Ectodermal cell (in vitro differentiated cells): Measurements from ENCODE around the gene TADA3.

Source experiments
- H3K27ac ChIP-seq: 2 replicates; pipeline ENCODE4 v1.7.0; 2013; ENCODE audit warnings: mild to moderate bottlenecking, low read depth, low read length; ENCODE audit not compliant: insufficient read depth, poor library complexity, severe bottlenecking
- H3K27me3 ChIP-seq: 2 replicates; pipeline ENCODE4 v1.7.0; 2013; ENCODE audit warnings: mild to moderate bottlenecking, low read length; ENCODE audit not compliant: insufficient read depth, control insufficient read depth, poor library complexity, severe bottlenecking
- H3K36me3 ChIP-seq: one replicate; pipeline ENCODE4 v1.7.0; 2013; ENCODE audit warnings: low read length; ENCODE audit not compliant: control insufficient read depth, insufficient read depth
- H3K4me1 ChIP-seq: one replicate; pipeline ENCODE4 v1.7.0; 2013; ENCODE audit warnings: low read length; ENCODE audit not compliant: control insufficient read depth, insufficient read depth
- H3K4me3 ChIP-seq: 2 replicates; pipeline ENCODE4 v1.7.0; 2013; ENCODE audit warnings: low read depth, low read length, control low read depth; ENCODE audit not compliant: insufficient read depth
- H3K9me3 ChIP-seq: 2 replicates; pipeline ENCODE4 v1.7.0; 2013; ENCODE audit warnings: mild to moderate bottlenecking, low read length, moderate library complexity; ENCODE audit not compliant: control insufficient read depth
- WGBS, 2 experiments: methylation state at CpG; one replicate each; pipeline ENCODE4 v1.1.7; 2013; ENCODE audit warnings: missing lambda C conversion rate in 2 of 2; 5-methylcytosine and 5-hydroxymethylcytosine counted together

Gene TADA3

DNA sequence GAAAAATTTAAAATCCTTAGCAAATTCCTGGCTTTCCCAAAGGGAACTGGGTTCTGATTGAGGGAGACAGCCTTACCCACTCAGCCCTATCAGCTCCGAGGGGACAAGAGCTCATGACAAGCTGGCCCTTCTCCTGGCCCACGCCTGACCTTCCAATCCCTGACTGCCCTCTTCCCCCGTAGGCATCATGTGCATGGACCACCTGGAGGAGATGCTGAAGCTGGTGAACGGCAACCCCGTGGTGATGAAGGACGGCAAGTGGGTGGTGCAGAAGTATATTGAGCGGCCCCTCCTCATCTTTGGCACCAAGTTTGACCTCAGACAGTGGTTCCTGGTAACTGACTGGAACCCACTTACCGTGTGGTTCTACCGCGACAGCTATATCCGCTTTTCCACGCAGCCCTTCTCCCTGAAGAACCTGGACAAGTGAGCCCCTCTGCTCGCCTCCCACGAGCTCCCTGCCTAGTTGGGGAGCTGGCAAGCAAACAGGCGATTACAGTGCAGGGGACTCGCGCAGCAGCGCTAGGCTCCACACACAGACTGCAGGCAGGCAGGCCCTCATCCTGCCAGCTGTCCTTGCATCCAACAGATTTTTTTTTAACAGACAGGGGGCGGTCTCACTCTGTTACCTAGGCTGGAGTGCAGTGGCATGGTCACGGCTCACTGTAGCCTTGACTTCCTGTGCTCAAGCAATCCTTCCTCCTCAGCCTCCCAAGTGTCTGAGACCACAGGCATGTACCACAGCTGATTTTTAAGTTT, 34.7 kb upstream of the TADA3 start:
- WGBS, 2 experiments: 81 to 84% methylated on average over 20 of the region's 20 CpGs
- Histone ChIP-seq H3K27me3 (no peaks in the 10 kb centered on the region), H3K4me3 (no peak overlapping the region), H3K9me3 (no peaks in the 10 kb centered on the region), H3K4me1 (no peaks in the 10 kb centered on the region), H3K36me3 (no peaks in the 10 kb centered on the region), H3K27ac (no peak overlapping the region)

DNA sequence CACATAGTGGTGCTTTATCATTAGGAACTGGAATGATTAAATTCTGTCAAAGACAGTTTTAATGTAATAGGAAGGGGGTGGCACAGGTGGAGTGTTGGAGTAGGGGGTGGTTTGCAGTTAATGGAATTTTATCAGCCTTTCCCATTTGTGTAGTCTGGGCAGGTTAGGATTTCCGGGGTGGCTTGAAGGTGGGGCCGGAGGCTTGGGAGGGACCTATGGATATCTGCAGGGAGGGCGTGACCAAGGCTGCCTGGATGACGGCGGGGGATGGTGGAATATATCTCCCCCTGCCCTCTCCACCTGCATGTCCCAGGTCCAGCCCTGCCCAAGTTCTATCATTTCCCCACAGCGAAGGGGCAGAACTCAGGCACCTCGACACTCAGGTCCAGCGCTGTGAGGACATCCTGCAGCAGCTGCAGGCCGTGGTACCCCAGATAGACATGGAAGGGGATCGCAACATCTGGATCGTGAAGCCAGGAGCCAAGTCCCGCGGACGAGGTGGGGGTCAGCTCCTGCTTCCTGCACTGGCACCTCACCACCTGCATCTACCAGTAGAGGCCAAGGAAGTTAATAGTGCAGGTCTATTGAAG, 33.3 kb upstream of the TADA3 start:
- Histone ChIP-seq H3K9me3 (no peaks in the 10 kb centered on the region), H3K36me3 (no peaks in the 10 kb centered on the region), H3K4me1 (no peaks in the 10 kb centered on the region), H3K27me3 (no peaks in the 10 kb centered on the region), H3K27ac (no peak overlapping the region), H3K4me3 (no peak overlapping the region)
- 81 to 83% methylated on average over 14 of the region's 14 CpGs for WGBS, 2 experiments

- no peak overlapping the region for H3K4me3 ChIP-seq
- no peak overlapping the region for H3K27ac ChIP-seq
- no peaks in the 10 kb centered on the region for H3K27me3 ChIP-seq
- H3K9me3 ChIP-seq: no peaks in the 10 kb centered on the region
- H3K36me3 ChIP-seq: no peaks in the 10 kb centered on the region
- H3K4me1 ChIP-seq: no peaks in the 10 kb centered on the region
- WGBS, 2 experiments: 32 to 43% methylated on average over 2 of the region's 2 CpGs
Measured at GRCh38 chr3:9820946-9821345, 28.7 kb upstream of the TADA3 start.

DNA sequence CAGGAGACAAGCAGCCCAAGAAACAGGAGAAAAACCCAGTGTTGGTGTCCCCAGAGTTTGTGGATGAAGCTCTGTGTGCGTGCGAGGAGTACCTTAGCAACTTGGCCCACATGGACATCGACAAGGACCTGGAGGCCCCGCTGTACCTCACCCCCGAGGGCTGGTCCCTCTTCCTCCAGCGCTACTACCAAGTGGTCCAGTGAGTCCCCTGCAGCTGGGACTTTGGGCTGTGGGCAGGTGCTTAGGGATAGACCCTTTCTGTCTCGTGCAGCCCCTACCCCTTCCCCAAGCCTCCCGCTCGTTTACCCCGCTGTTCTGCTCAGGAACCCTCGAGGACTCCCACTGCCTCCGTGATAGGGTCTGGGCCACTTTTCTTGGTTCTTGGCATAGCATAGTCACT, 28.3 kb upstream of the TADA3 start:
- 85 to 89% methylated on average over 12 of the region's 12 CpGs for WGBS, 2 experiments

GRCh38 chr3:9818666-9819335, 26.5 kb upstream of the TADA3 start:
- Histone ChIP-seq H3K27ac (no peak overlapping the region), H3K36me3 (no peaks in the 10 kb centered on the region), H3K9me3 (no peaks in the 10 kb centered on the region), H3K27me3 (no peaks in the 10 kb centered on the region), H3K4me1 (no peaks in the 10 kb centered on the region), H3K4me3 (no peak overlapping the region)
- 91 to 93% methylated on average over 6 of the region's 7 CpGs for WGBS, 2 experiments

More for the DNA sequence above, 28.3 kb upstream of the TADA3 start:
- H3K27me3 ChIP-seq: no peaks in the 10 kb centered on the region
- H3K36me3 ChIP-seq: no peaks in the 10 kb centered on the region
- no peak overlapping the region for H3K27ac ChIP-seq
- H3K9me3 ChIP-seq: no peaks in the 10 kb centered on the region
- no peak overlapping the region for H3K4me3 ChIP-seq
- H3K4me1 ChIP-seq: no peaks in the 10 kb centered on the region

GRCh38 chr3:9817436-9817835, 25.2 kb upstream of the TADA3 start:
- 89 to 91% methylated on average over 6 of the region's 6 CpGs for WGBS, 2 experiments
- Histone ChIP-seq H3K36me3 (no peaks in the 10 kb centered on the region), H3K4me1 (no peaks in the 10 kb centered on the region), H3K27me3 (no peaks in the 10 kb centered on the region), H3K9me3 (no peaks in the 10 kb centered on the region), H3K27ac (no peak overlapping the region), H3K4me3 (no peak overlapping the region)

DNA sequence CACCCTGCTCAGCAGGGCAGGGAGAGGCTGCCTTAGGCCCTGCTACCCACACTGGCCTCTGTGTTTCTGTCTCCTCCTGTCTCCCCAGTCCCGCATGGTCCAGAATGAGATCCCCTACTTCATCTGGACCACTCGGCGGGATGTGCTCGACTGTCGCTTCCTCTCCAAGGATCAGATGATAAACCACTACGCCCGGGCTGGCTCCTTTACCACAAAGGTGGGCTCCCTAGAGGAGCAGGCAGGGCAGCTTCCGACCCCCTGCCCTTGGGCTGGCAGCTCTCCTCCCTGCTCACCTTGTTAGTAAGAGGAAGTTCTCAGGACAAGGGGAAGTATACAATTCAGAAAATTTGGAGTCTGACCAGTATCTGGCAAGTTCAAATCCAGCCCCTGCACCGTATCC, 23.7 kb upstream of the TADA3 start:
- Histone ChIP-seq H3K36me3 (no peaks in the 10 kb centered on the region), H3K4me1 (no peaks in the 10 kb centered on the region), H3K9me3 (no peaks in the 10 kb centered on the region), H3K4me3 (no peak overlapping the region), H3K27me3 (peaks cover 4% of the 10 kb centered on the region), H3K27ac (no peak overlapping the region)
- 95% methylated on average over 9 of the region's 9 CpGs for WGBS, 2 experiments

GRCh38 chr3:9812870-9813483, 20.7 kb upstream of the TADA3 start:
- WGBS, 2 experiments: 94% methylated on average over 9 of the region's 9 CpGs

GRCh38 chr3:9810846-9811245, 18.6 kb upstream of the TADA3 start:
- no peaks in the 10 kb centered on the region for H3K9me3 ChIP-seq
- H3K4me1 ChIP-seq: peaks cover 19% of the 10 kb centered on the region
- H3K27ac ChIP-seq: no peak overlapping the region
- H3K4me3 ChIP-seq: no peak overlapping the region
- H3K27me3 ChIP-seq: peaks cover 8% of the 10 kb centered on the region
- WGBS, 2 experiments: 82 to 86% methylated on average over 10 of the region's 10 CpGs
- peaks cover 2% of the 10 kb centered on the region for H3K36me3 ChIP-seq

More at GRCh38 chr3:9812870-9813483, 20.7 kb upstream of the TADA3 start:
- Histone ChIP-seq H3K36me3 (no peaks in the 10 kb centered on the region), H3K27ac (no peak overlapping the region), H3K9me3 (no peaks in the 10 kb centered on the region), H3K27me3 (peaks cover 8% of the 10 kb centered on the region), H3K4me1 (peaks cover 8% of the 10 kb centered on the region), H3K4me3 (no peak overlapping the region)

DNA sequence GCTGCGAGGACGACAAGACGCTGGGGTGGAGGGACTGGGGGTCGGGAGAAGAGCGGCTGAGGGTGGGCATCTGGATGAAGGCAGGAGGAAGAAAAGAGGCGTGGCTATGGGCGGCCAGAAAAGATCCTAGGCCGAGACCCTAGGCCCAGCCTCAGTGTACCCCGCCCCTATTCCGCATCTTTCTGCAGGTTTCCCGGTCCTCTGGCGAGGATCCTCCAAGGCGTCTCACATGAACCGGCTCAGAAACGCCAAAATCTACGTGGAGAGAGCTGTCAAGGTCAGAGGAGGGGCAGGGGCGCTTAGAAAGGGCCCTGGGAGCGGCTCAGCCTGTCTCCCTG, 18.1 kb upstream of the TADA3 start:
- no peak overlapping the region for H3K27ac ChIP-seq
- 11 to 12% methylated on average over 18 of the region's 18 CpGs for WGBS, 2 experiments
- H3K4me1 ChIP-seq: peaks cover 22% of the 10 kb centered on the region
- H3K27me3 ChIP-seq: peaks cover 8% of the 10 kb centered on the region
- peak overlapping the region; percentile 67 for H3K4me3 ChIP-seq
- H3K36me3 ChIP-seq: peaks cover 5% of the 10 kb centered on the region
- H3K9me3 ChIP-seq: no peaks in the 10 kb centered on the region
